ENCODE results near the gene PARN. TPM values are rescaled to one million over a fixed set of nuclear protein-coding genes. Genes with fewer than 3 reads are reported as not detected.
A peak's percentile ranks its signal among the peaks of the same experiment; 100 is the strongest.

PARN gene
- total and polyA plus RNA-seq, 2 of the 8 experiments (the other 6 are each of a cell fraction or from before 2014, with no cell fraction given): 24.5 to 44.6 TPM

GRCh38 chr16:14538604-14539003, 91.5 kb downstream of the PARN start:
- H2BK15ac ChIP-seq (ENCODE audit: low read length): no peak overlapping the region
- H3K56ac ChIP-seq (replicated peaks; ENCODE audit: insufficient read length, low read depth, low read length): no peak overlapping the region
- H2AK5ac ChIP-seq (ENCODE audit: low read depth, low read length): no peak overlapping the region
- no peak overlapping the region for H2BK12ac ChIP-seq (ENCODE audit: low read depth, low read length)
- H3K14ac ChIP-seq (ENCODE audit: insufficient read length): peak overlapping the region; percentile 87
- no peak overlapping the region for H3K23ac ChIP-seq (ENCODE audit: insufficient read length)
- peaks cover 2 to 4% of the 10 kb centered on the region in 2 experiments for H3K9me3 ChIP-seq (ENCODE audit: insufficient read depth in 2 of 2, low read depth in 1 of 2, low read length in 1 of 2)
- H4K91ac ChIP-seq (replicated peaks; ENCODE audit: insufficient read length, low read length): no peak overlapping the region
- no peak overlapping the region for H3K4me3 ChIP-seq (ENCODE audit: extremely low read depth in 1 of 4, insufficient read depth in 2 of 4, low read depth in 3 of 4, low read length in 4 of 4)
- H3K79me2 ChIP-seq (ENCODE audit: control insufficient read depth in 1 of 2, insufficient read depth in 2 of 2, low read length in 2 of 2): no peaks in the 10 kb centered on the region; a peak in 1 of 4 replicates
- H3K18ac ChIP-seq (ENCODE audit: extremely low read depth, low read length): no peak overlapping the region
- H4K5ac ChIP-seq (ENCODE audit: insufficient read length, low read depth, low read length): no peak overlapping the region
- ChIA-PET POLR2A (ENCODE audit: partially characterized antibody) (interaction anchor here (1.3 kb wide), 1 partner anchor 12 kb away, joined by 3 read pairs; no protein-coding TSS in a partner anchor), CTCF (ENCODE audit: partially characterized antibody) (interaction anchor here (1.0 to 1.4 kb wide), 3 partner anchors 9 to 11 kb away, joined by 4 to 5 read pairs (median 5); no protein-coding TSS in a partner anchor)
- H4K20me1 ChIP-seq (replicated peaks in 1 of 2; ENCODE audit: control insufficient read depth in 1 of 2, insufficient read depth in 2 of 2, low read length in 2 of 2): peaks cover 0 to 2% of the 10 kb centered on the region in 2 experiments
- no peak overlapping the region for H3K27ac ChIP-seq (ENCODE audit: low read depth, low read length)
- H3K23me2 ChIP-seq (ENCODE audit: low read depth, low read length): no peaks in the 10 kb centered on the region
- no peak for TF ChIP-seq CTCF (IDR thresholded peaks at IDR 0.05; ENCODE audit: control extremely low read depth in 1 of 3, insufficient read depth in 1 of 3, low read depth in 1 of 3, low read length in 3 of 3)
- no peak overlapping the region for H2BK120ac ChIP-seq (replicated peaks; ENCODE audit: low read depth, low read length)
- no peak overlapping the region for H2BK5ac ChIP-seq (ENCODE audit: low read depth, low read length)
- H2BK20ac ChIP-seq (ENCODE audit: low read length): no peak overlapping the region
- no peaks in the 10 kb centered on the region for H3K4me1 ChIP-seq (replicated peaks in 1 of 4; ENCODE audit: control insufficient read depth in 3 of 4, insufficient read depth in 4 of 4, low read length in 3 of 4)
- H3K4ac ChIP-seq (replicated peaks; ENCODE audit: insufficient read length, low read depth, low read length): no peak overlapping the region
- no peak overlapping the region for H3K4me2 ChIP-seq (ENCODE audit: insufficient read depth in 1 of 2, low read depth in 2 of 2, low read length in 2 of 2)
- no peak overlapping the region for H2AFZ ChIP-seq (ENCODE audit: low read length)
- no peak overlapping the region for H3K9ac ChIP-seq (replicated peaks in 1 of 4; ENCODE audit: extremely low read depth in 1 of 4, low read depth in 3 of 4, low read length in 3 of 4)
- H4K8ac ChIP-seq (ENCODE audit: extremely low read depth, insufficient read depth, low read length): no peak overlapping the region
- H3K79me1 ChIP-seq (ENCODE audit: low read depth, low read length): no peaks in the 10 kb centered on the region
- FAIRE-seq (no peak), DNase-seq (ENCODE audit: low read depth in 1 of 2, low spot score in 2 of 2) (no peak)
- H3K27me3 ChIP-seq (replicated peaks in 1 of 4; ENCODE audit: control insufficient read depth in 3 of 4, extremely low read depth in 1 of 4, insufficient read depth in 3 of 4, low read length in 3 of 4): no peaks in the 10 kb centered on the region
- 89% methylated on average over 7 of the region's 7 CpGs; no CpG with 5 or more reads in 1 of the 2 experiments for WGBS, 2 experiments (ENCODE audit: extremely low coverage in 1 of 2, insufficient coverage in 1 of 2, insufficient read length in 1 of 2, insufficient replicate concordance in 2 of 2, low coverage in 1 of 2, low lambda C conversion rate in 2 of 2, missing lambda C conversion rate in 1 of 2)
- peaks cover 0 to 4% (median 1%) of the 10 kb centered on the region in 4 experiments; a peak in 3 of 8 replicates for H3K36me3 ChIP-seq (ENCODE audit: control insufficient read depth in 2 of 4, insufficient read depth in 4 of 4, low read length in 3 of 4)
